ENCODE data around the gene KRT20. TPM values are rescaled to one million over a fixed set of nuclear protein-coding genes. Genes with fewer than 3 reads are reported as not detected.

The KRT20 gene
- polyA plus RNA-seq, 3 donors = not detected

DNA sequence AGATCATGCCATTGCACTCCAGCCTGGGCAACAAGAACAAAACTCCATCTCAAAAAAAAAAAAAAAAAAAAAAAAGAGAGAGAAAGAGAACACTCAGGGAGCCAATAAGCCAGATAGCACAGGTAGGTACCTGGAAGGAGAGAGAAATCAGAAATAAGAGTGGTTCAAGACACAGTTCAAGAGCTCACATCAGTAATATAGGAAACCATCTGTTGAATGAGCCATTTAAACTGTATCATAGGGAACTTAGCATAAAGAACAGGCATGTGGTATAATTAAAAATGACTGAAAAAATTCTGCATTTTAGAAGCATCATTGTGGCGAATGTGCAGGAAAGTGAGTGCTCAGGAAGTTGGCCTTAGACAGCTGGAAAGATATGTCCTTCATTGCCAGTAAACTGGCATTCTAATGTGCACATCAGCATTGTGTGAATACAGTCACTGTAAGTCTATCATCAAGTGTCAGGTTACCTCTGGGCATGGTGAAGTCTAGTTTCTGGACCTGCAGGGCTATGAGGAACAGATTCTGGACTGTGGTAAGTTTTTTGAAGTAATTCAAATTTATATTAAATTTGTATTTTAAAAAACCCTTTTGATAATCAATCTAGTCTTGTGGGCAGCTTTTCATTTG lies 38.4 kb downstream of the KRT20 start:
- Histone ChIP-seq H3K36me3 (replicated peaks in 1 of 2; ENCODE audit: control insufficient read depth in 1 of 2, insufficient read depth in 2 of 2, low read length in 2 of 2) (no peaks in the 10 kb centered on the region), H3K27ac (ENCODE audit: low read depth in 1 of 2, low read length in 2 of 2) (no peak overlapping the region), H3K9me3 (replicated peaks in 1 of 2; ENCODE audit: control insufficient read depth in 1 of 2, insufficient read depth in 1 of 2, low read length in 2 of 2) (no peaks in the 10 kb centered on the region), H3K27me3 (ENCODE audit: control insufficient read depth in 2 of 2, insufficient read depth in 2 of 2, low read length in 2 of 2) (peaks cover 7 to 21% of the 10 kb centered on the region in 2 donors), H3K4me2 (replicated peaks; ENCODE audit: extremely low read depth, low read length, poor library complexity, severe bottlenecking) (no peak overlapping the region), H3K9ac (ENCODE audit: insufficient read depth, low read length, poor library complexity, severe bottlenecking) (no peak overlapping the region), H3K4me3 (replicated peaks in 1 of 3; ENCODE audit: low read depth in 2 of 3, low read length in 3 of 3) (no peak overlapping the region), H3K4me1 (ENCODE audit: control insufficient read depth in 1 of 2, insufficient read depth in 2 of 2, low read length in 2 of 2) (no peaks in the 10 kb centered on the region), H3K79me2 (ENCODE audit: insufficient read depth, low read length) (no peaks in the 10 kb centered on the region), H4K20me1 (ENCODE audit: insufficient read depth, low read length) (no peaks in the 10 kb centered on the region), H2AFZ (ENCODE audit: insufficient read depth, low read depth, low read length, poor library complexity, severe bottlenecking) (no peak overlapping the region)
- DNase-seq = no peak
- intact Hi-C loops (cut with micrococcal nuclease) = no loop called here
- Mint-ChIP-seq H3K27ac (no peak overlapping the region), H3K36me3 (no peaks in the 10 kb centered on the region), H3K4me3 (no peak overlapping the region), H3K4me1 (no peaks in the 10 kb centered on the region), H3K9me3 (peaks cover 0 to 2% (median 0%) of the 10 kb centered on the region in 7 donors), H3K27me3 (ENCODE audit: low read depth in 3 of 3) (peaks cover 20 to 44% (median 29%) of the 10 kb centered on the region in 3 donors)
- TF ChIP-seq, protein P1, sequence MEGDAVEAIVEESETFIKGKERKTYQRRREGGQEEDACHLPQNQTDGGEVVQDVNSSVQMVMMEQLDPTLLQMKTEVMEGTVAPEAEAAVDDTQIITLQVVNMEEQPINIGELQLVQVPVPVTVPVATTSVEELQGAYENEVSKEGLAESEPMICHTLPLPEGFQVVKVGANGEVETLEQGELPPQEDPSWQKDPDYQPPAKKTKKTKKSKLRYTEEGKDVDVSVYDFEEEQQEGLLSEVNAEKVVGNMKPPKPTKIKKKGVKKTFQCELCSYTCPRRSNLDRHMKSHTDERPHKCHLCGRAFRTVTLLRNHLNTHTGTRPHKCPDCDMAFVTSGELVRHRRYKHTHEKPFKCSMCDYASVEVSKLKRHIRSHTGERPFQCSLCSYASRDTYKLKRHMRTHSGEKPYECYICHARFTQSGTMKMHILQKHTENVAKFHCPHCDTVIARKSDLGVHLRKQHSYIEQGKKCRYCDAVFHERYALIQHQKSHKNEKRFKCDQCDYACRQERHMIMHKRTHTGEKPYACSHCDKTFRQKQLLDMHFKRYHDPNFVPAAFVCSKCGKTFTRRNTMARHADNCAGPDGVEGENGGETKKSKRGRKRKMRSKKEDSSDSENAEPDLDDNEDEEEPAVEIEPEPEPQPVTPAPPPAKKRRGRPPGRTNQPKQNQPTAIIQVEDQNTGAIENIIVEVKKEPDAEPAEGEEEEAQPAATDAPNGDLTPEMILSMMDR (IDR thresholded peaks at IDR 0.05) = no peak
- 36% methylated on average over 1 of the region's 1 CpG for WGBS (ENCODE audit: insufficient coverage)

DNA sequence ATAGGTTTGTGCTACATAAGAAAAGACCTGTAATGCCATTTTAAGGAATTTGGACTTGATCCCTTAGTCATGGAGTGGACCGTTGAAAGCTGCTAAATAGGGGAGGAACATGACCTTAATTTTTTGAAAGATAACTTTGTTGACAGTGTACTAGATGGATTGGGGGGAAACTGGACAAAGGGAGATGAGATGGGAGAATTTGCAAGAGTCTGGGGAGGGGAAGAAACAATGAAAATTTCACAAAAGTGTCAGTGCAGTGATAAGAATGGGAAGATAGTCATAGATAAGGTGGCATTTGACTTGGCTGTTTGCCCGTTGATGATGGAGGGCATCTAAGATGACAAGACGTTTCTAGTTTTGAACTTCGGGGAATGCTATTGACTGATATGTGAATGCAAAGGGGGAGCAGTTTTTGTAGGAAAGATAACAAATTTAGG lies 40.4 kb downstream of the KRT20 start:
- no peak overlapping the region for H3K27ac Mint-ChIP-seq
- H3K27me3 Mint-ChIP-seq (ENCODE audit: low read depth in 3 of 3) = peaks cover 22 to 47% (median 33%) of the 10 kb centered on the region in 3 donors
- Histone ChIP-seq H3K9ac (ENCODE audit: insufficient read depth, low read length, poor library complexity, severe bottlenecking) (no peak overlapping the region), H4K20me1 (ENCODE audit: insufficient read depth, low read length) (no peaks in the 10 kb centered on the region), H2AFZ (ENCODE audit: insufficient read depth, low read depth, low read length, poor library complexity, severe bottlenecking) (no peak overlapping the region), H3K9me3 (replicated peaks in 1 of 2; ENCODE audit: control insufficient read depth in 1 of 2, insufficient read depth in 1 of 2, low read length in 2 of 2) (no peaks in the 10 kb centered on the region), H3K27ac (ENCODE audit: low read depth in 1 of 2, low read length in 2 of 2) (no peak overlapping the region), H3K4me1 (ENCODE audit: control insufficient read depth in 1 of 2, insufficient read depth in 2 of 2, low read length in 2 of 2) (no peaks in the 10 kb centered on the region), H3K79me2 (ENCODE audit: insufficient read depth, low read length) (no peaks in the 10 kb centered on the region), H3K27me3 (ENCODE audit: control insufficient read depth in 2 of 2, insufficient read depth in 2 of 2, low read length in 2 of 2) (peaks cover 7 to 21% of the 10 kb centered on the region in 2 donors), H3K4me3 (replicated peaks in 1 of 3; ENCODE audit: low read depth in 2 of 3, low read length in 3 of 3) (no peak overlapping the region), H3K36me3 (replicated peaks in 1 of 2; ENCODE audit: control insufficient read depth in 1 of 2, insufficient read depth in 2 of 2, low read length in 2 of 2) (no peaks in the 10 kb centered on the region), H3K4me2 (replicated peaks; ENCODE audit: extremely low read depth, low read length, poor library complexity, severe bottlenecking) (no peak overlapping the region)
- no peak overlapping the region for H3K4me3 Mint-ChIP-seq
- peaks cover 0 to 5% (median 0%) of the 10 kb centered on the region in 7 donors for H3K9me3 Mint-ChIP-seq
- intact Hi-C loops (cut with micrococcal nuclease) = no loop called here
- H3K4me1 Mint-ChIP-seq = no peaks in the 10 kb centered on the region
- TF ChIP-seq, protein P1 (IDR thresholded peaks at IDR 0.05) = no peak
- WGBS (ENCODE audit: insufficient coverage) = 87% methylated on average over 4 of the region's 4 CpGs
- DNase-seq = no peak
- H3K36me3 Mint-ChIP-seq = no peaks in the 10 kb centered on the region
